Measurements from ENCODE around the gene PRDM7. TPM values are rescaled to one million over a fixed set of nuclear protein-coding genes. Genes with fewer than 3 reads are reported as not detected.

PRDM7 gene
- total RNA-seq, 1 experiment from 2014 or later: not detected

- no peak for DNase-seq (ENCODE audit: low spot score)
- Histone ChIP-seq H3K36me3 (ENCODE audit: insufficient read depth, low read length, poor library complexity, severe bottlenecking) (no peaks in the 10 kb centered on the region), H3K9me3 (ENCODE audit: low read depth, low read length, poor library complexity, severe bottlenecking) (no peaks in the 10 kb centered on the region), H3K27me3 (replicated peaks; ENCODE audit: insufficient read depth, low read depth, low read length, poor library complexity) (no peaks in the 10 kb centered on the region), H3K27ac (ENCODE audit: low read depth, low read length, poor library complexity, severe bottlenecking) (peak overlapping the region; percentile 90), H3K4me3 (ENCODE audit: low read depth, low read length, poor library complexity, severe bottlenecking) (peak overlapping the region; percentile 86), H3K4me1 (ENCODE audit: insufficient read depth, low read length, poor library complexity, severe bottlenecking) (peaks cover 27% of the 10 kb centered on the region)
- CTCF ChIA-PET: no interaction called here
- TF ChIP-seq CTCF (conservative IDR thresholded peaks at IDR 0.05; ENCODE audit: low read depth, low read length): no peak
- BruUV-seq (replicated peaks): no TSS peak
- POLR2A ChIA-PET (ENCODE audit: low non-redundant PET): interaction anchor here (0.7 kb wide), 1 partner anchor 227 kb away, joined by 3 read pairs; no protein-coding TSS in a partner anchor
- intact Hi-C loops (cut with micrococcal nuclease; ENCODE audit: unreplicated experiment): loop anchor here (10.0 kb wide), 1 partner anchor 96 kb away; the partner anchor contains the start of gene TUBB3
Observed at GRCh38 chr16:90020260-90020837, 56.8 kb downstream of the PRDM7 start.

- no peaks in the 10 kb centered on the region for H3K27me3 ChIP-seq (replicated peaks; ENCODE audit: insufficient read depth, low read depth, low read length, poor library complexity)
- intact Hi-C loops (cut with micrococcal nuclease; ENCODE audit: unreplicated experiment): loop anchor here (10.0 kb wide), 1 partner anchor 95 kb away; the partner anchor contains the start of gene TUBB3
- H3K4me3 ChIP-seq (ENCODE audit: low read depth, low read length, poor library complexity, severe bottlenecking): peak overlapping the region; percentile 86
- no TSS peak for BruUV-seq (replicated peaks)
- peak; percentile 70 for DNase-seq (ENCODE audit: low spot score)
- H3K4me1 ChIP-seq (ENCODE audit: insufficient read depth, low read length, poor library complexity, severe bottlenecking): peaks cover 27% of the 10 kb centered on the region
- POLR2A ChIA-PET (ENCODE audit: low non-redundant PET): interaction anchor here (0.7 kb wide), 1 partner anchor 226 kb away, joined by 3 read pairs; no protein-coding TSS in a partner anchor
- TF ChIP-seq EZH2 (IDR thresholded peaks at IDR 0.05; ENCODE audit: borderline replicate concordance, low read depth, low read length, poor library complexity, severe bottlenecking) (no peak), CTCF (conservative IDR thresholded peaks at IDR 0.05; ENCODE audit: low read depth, low read length) (no peak; the same call in 1 of the 2 replicates)
- peak overlapping the region; percentile 90 for H3K27ac ChIP-seq (ENCODE audit: low read depth, low read length, poor library complexity, severe bottlenecking)
- CTCF ChIA-PET: no interaction called here
- H3K36me3 ChIP-seq (ENCODE audit: insufficient read depth, low read length, poor library complexity, severe bottlenecking): no peaks in the 10 kb centered on the region
- H3K9me3 ChIP-seq (ENCODE audit: low read depth, low read length, poor library complexity, severe bottlenecking): no peaks in the 10 kb centered on the region
Observed at GRCh38 chr16:90019543-90020259, 57.4 kb downstream of the PRDM7 start.

- Histone ChIP-seq H3K36me3 (ENCODE audit: insufficient read depth, low read length, poor library complexity, severe bottlenecking) (no peaks in the 10 kb centered on the region), H3K9me3 (ENCODE audit: low read depth, low read length, poor library complexity, severe bottlenecking) (no peaks in the 10 kb centered on the region), H3K27me3 (replicated peaks; ENCODE audit: insufficient read depth, low read depth, low read length, poor library complexity) (no peaks in the 10 kb centered on the region), H3K4me1 (ENCODE audit: insufficient read depth, low read length, poor library complexity, severe bottlenecking) (peaks cover 27% of the 10 kb centered on the region), H3K4me3 (ENCODE audit: low read depth, low read length, poor library complexity, severe bottlenecking) (peak within 1 kb of the TSS; percentile 86), H3K27ac (ENCODE audit: low read depth, low read length, poor library complexity, severe bottlenecking) (peak within 1 kb of the TSS; percentile 90)
- ChIA-PET POLR2A (ENCODE audit: low non-redundant PET) (no interaction called here), CTCF (no interaction called here)
- intact Hi-C loops (cut with micrococcal nuclease; ENCODE audit: unreplicated experiment): no loop called here
- BruUV-seq (replicated peaks): no TSS peak
- peak; percentile 23 for DNase-seq (ENCODE audit: low spot score)
- no peak for TF ChIP-seq CTCF (conservative IDR thresholded peaks at IDR 0.05; ENCODE audit: low read depth, low read length)
- TF ChIP-seq EZH2 (IDR thresholded peaks at IDR 0.05; ENCODE audit: borderline replicate concordance, low read depth, low read length, poor library complexity, severe bottlenecking): no peak
Observed at GRCh38 chr16:90018652-90019542, 58.2 kb downstream of the PRDM7 start, which contains the start of gene DBNDD1. Gene DBNDD1, minus strand, starts transcription at chr16:90019456. Its CDS starts 115 bp downstream, at chr16:90019341.

All from A673 (cell line).